ENCODE data around the gene CAMK2D. TPM values are rescaled to one million over a fixed set of nuclear protein-coding genes. Genes with fewer than 3 reads are reported as not detected.
"Not testable (repeated sequence)": the region's sequence is repeated elsewhere in the genome, so short reads cannot be mapped to it uniquely, and the experiment has no call there.

CAMK2D gene
- total RNA-seq, 1 donor from 2014 or later = 31.7 TPM

GRCh38 chr4:113708250-113708649 is 53.3 kb downstream of the CAMK2D start:
- Mint-ChIP-seq H3K4me1 (peaks cover 8% of the 10 kb centered on the region), H3K27ac (no peak overlapping the region), H3K4me3 (no peak overlapping the region), H3K27me3 (ENCODE audit: low read depth) (no peaks in the 10 kb centered on the region), H3K9me3 (no peaks in the 10 kb centered on the region), H3K36me3 (no peaks in the 10 kb centered on the region)
- TF ChIP-seq CTCF (IDR thresholded peaks at IDR 0.05; ENCODE audit: unreplicated experiment) = no peak
- no peak for DNase-seq (ENCODE audit: low spot score in 2 of 2, unreplicated experiment in 2 of 2)

DNA sequence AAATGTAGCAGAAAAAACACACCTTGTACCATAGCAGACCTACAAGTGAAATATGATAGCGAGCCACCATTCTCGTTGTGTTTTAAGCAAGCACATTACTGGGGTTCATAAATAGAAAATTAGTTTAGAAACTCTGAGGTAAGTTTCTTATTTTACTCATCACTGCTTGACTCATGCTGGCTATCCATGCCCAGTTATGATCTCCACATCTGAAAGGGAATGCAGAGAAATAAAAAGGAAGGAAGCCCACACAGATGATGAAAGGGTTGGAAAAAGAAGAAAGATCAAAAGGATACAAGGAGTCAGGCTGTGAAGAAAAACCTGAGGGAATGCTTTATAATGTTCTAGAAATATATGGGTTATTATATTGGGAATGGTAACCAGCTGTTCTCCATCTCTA is 54.5 kb downstream of the CAMK2D start:
- Mint-ChIP-seq H3K27me3 (ENCODE audit: low read depth) (no peaks in the 10 kb centered on the region), H3K27ac (no peak overlapping the region), H3K4me1 (peaks cover 8% of the 10 kb centered on the region), H3K4me3 (no peak overlapping the region), H3K36me3 (no peaks in the 10 kb centered on the region), H3K9me3 (no peaks in the 10 kb centered on the region)
- no peak for DNase-seq (ENCODE audit: low spot score in 2 of 2, unreplicated experiment in 2 of 2)
- TF ChIP-seq CTCF (IDR thresholded peaks at IDR 0.05; ENCODE audit: unreplicated experiment) = no peak

GRCh38 chr4:113705097-113705496 is 56.4 kb downstream of the CAMK2D start:
- not testable (repeated sequence) for DNase-seq (ENCODE audit: low spot score in 2 of 2, unreplicated experiment in 2 of 2); H3K4me3 Mint-ChIP-seq; H3K36me3 Mint-ChIP-seq; H3K9me3 Mint-ChIP-seq; H3K27me3 Mint-ChIP-seq (ENCODE audit: low read depth); H3K27ac Mint-ChIP-seq
- peaks cover 14% of the 10 kb centered on the region for H3K4me1 Mint-ChIP-seq

DNA sequence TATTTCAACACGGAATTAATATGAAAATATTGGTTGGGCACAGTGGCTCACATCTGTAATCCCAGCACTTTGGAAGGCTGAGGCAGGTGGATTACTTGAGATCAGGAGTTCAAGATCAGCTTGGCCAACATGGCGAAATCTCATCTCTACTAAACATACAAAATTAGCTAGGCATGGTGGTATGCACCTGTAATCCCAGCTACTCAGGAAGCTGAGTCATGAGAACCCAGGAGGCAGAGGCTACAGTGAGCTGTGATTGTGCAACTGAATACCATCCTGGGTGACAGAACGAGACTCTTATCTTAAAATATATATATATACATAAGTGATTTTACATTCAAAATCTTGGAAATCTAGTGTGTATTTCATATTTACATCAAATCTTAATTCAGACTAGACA is 58.9 kb downstream of the CAMK2D start:
- H3K27ac Mint-ChIP-seq = not testable (repeated sequence)

DNA sequence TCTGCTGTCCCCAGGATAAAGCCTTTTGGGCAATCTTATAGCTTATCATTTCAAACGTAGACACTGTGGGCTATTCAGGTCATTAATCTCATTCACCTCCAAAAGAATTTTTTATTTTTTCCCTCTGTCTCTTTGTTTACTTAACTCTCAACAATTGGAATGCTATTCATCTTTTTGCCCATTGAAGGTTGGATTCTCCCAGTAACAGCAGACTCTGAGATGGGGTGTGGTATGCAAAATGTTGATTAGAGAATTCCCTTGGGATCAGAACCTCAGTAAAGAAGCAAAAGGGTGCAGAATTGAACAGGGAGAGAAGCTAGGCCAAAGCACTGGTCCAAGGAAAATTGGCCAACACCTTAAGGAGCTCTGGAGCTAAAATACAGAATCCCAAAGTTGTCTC is 60.4 kb downstream of the CAMK2D start:
- Mint-ChIP-seq H3K4me3 (no peak overlapping the region), H3K27me3 (ENCODE audit: low read depth) (no peaks in the 10 kb centered on the region), H3K9me3 (no peaks in the 10 kb centered on the region), H3K36me3 (peaks cover 2% of the 10 kb centered on the region), H3K4me1 (peaks cover 6% of the 10 kb centered on the region), H3K27ac (no peak overlapping the region)
- no peak for DNase-seq (ENCODE audit: low spot score in 2 of 2, unreplicated experiment in 2 of 2)
- no peak for TF ChIP-seq CTCF (IDR thresholded peaks at IDR 0.05; ENCODE audit: unreplicated experiment)

More for the DNA sequence above, 58.9 kb downstream of the CAMK2D start:
- H3K36me3 Mint-ChIP-seq; DNase-seq (ENCODE audit: low spot score in 2 of 2, unreplicated experiment in 2 of 2); H3K4me3 Mint-ChIP-seq; H3K9me3 Mint-ChIP-seq; H3K27me3 Mint-ChIP-seq (ENCODE audit: low read depth); H3K4me1 Mint-ChIP-seq: not testable (repeated sequence)

DNA sequence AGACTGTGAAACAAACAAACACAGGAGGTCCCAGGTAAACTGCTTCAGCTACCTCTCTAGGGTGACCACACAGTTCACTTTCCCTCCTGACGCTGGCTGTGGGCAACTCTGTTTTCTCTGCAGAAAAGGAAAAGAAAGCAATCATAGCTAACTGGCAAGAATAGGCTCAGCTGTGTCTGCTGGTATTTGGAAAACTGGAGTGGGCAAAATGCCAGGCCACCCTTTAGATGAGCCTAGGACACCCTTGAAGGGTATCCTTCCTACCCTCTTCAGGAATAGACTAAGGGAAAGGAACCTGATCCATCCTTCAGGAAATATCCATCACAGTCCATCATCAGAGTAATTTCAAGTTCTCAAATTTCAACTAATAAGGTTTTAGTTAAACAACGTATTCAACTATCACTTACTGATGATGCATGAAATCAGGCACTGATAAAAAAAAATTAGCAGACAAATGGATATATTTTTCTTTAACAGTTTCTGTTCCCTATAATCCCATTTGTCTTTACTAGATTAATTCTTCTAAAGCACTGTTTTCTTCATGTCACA is 60.9 kb downstream of the CAMK2D start:
- no peak for TF ChIP-seq CTCF (IDR thresholded peaks at IDR 0.05; ENCODE audit: unreplicated experiment)
- Mint-ChIP-seq H3K4me1 (peaks cover 6% of the 10 kb centered on the region), H3K4me3 (no peak overlapping the region), H3K9me3 (no peaks in the 10 kb centered on the region), H3K27me3 (ENCODE audit: low read depth) (no peaks in the 10 kb centered on the region), H3K36me3 (peaks cover 2% of the 10 kb centered on the region), H3K27ac (no peak overlapping the region)
- DNase-seq (ENCODE audit: low spot score in 2 of 2, unreplicated experiment in 2 of 2) = no peak

GRCh38 chr4:113699772-113700171 is 61.8 kb downstream of the CAMK2D start:
- no peak for DNase-seq (ENCODE audit: low spot score in 2 of 2, unreplicated experiment in 2 of 2)
- Mint-ChIP-seq H3K4me1 (peaks cover 6% of the 10 kb centered on the region), H3K27ac (no peak overlapping the region), H3K27me3 (ENCODE audit: low read depth) (no peaks in the 10 kb centered on the region), H3K36me3 (peaks cover 2% of the 10 kb centered on the region), H3K4me3 (no peak overlapping the region), H3K9me3 (no peaks in the 10 kb centered on the region)
- TF ChIP-seq CTCF (IDR thresholded peaks at IDR 0.05; ENCODE audit: unreplicated experiment) = no peak

Measured in mesothelial cell of epicardium (in vitro differentiated cells).